ENCODE measurements around the gene CMIP. TPM values are rescaled to one million over a fixed set of nuclear protein-coding genes. Genes with fewer than 3 reads are reported as not detected.
"Not testable (repeated sequence)": the region's sequence is repeated elsewhere in the genome, so short reads cannot be mapped to it uniquely, and the experiment has no call there.

The CMIP gene
- total RNA-seq, 1 donor from 2014 or later = 27.8 TPM

- DNase-seq = no peak
Observed at GRCh38 chr16:81517629-81518438, 73.2 kb downstream of the CMIP start.

GRCh38 chr16:81518439-81518757, 73.8 kb downstream of the CMIP start:
- no peak for DNase-seq

GRCh38 chr16:81519301-81520150, 74.9 kb downstream of the CMIP start:
- no peak for DNase-seq

- DNase-seq = no peak
Observed at GRCh38 chr16:81520151-81520470, 75.5 kb downstream of the CMIP start.

- DNase-seq = no peak
Observed at GRCh38 chr16:81520560-81521135, 76.0 kb downstream of the CMIP start.

GRCh38 chr16:81521141-81521626, 76.6 kb downstream of the CMIP start:
- no peak for DNase-seq

- no peak for DNase-seq
Observed at GRCh38 chr16:81522108-81522701, 77.6 kb downstream of the CMIP start.

- DNase-seq = not testable (repeated sequence)
Observed at GRCh38 chr16:81522851-81523250, 78.2 kb downstream of the CMIP start.

GRCh38 chr16:81523387-81524115, 78.9 kb downstream of the CMIP start:
- no peak for DNase-seq

GRCh38 chr16:81524382-81524781, 79.8 kb downstream of the CMIP start:
- DNase-seq = no peak

- DNase-seq = not testable (repeated sequence)
Observed at GRCh38 chr16:81524885-81525284, 80.3 kb downstream of the CMIP start.

- no peak for DNase-seq
Observed at GRCh38 chr16:81526199-81526598, 81.6 kb downstream of the CMIP start.

GRCh38 chr16:81526935-81527334, 82.3 kb downstream of the CMIP start:
- peak; percentile 45 for DNase-seq

- DNase-seq = no peak
Observed at GRCh38 chr16:81527477-81528178, 83.0 kb downstream of the CMIP start.

- DNase-seq = no peak
Observed at GRCh38 chr16:81528256-81528655, 83.6 kb downstream of the CMIP start.

- no peak for DNase-seq
Observed at GRCh38 chr16:81530296-81530721, 85.7 kb downstream of the CMIP start.

GRCh38 chr16:81530814-81531213, 86.2 kb downstream of the CMIP start:
- no peak for DNase-seq

GRCh38 chr16:81531419-81531821, 86.8 kb downstream of the CMIP start:
- DNase-seq = no peak

- no peak for DNase-seq
Observed at GRCh38 chr16:81532491-81533174, 88.0 kb downstream of the CMIP start.

GRCh38 chr16:81533175-81533507, 88.5 kb downstream of the CMIP start:
- no peak for DNase-seq
